GM12878 (cell line): ENCODE data around the gene CADM2. TPM values are rescaled to one million over a fixed set of nuclear protein-coding genes. Genes with fewer than 3 reads are reported as not detected.

Experiments
- ATAC-seq: fragments of 200-7000 bp; cut with Tn5 transposase; 3 replicates; pipeline ENCODE4 v1.9.1; 2020; ENCODE audit warnings: mild to moderate bottlenecking, moderate library complexity
- BruUV-seq: library from RNA; stranded (reverse); fragments of 400-500 nt; replicated peaks from 2 replicates; lab custom pipeline; 2021; lab: Mats Ljungman, UMichigan
- CTCF ChIA-PET: fragments of 300-600 bp; sonication (Branson Sonifier 250); formaldehyde crosslinking; extraction: SDS; loops from one replicate; lab custom pipeline; 2021; ENCODE audit warnings: inconsistent platforms; lab: Yijun Ruan, JAX
- POLR2A ChIA-PET: fragments of 350-600 bp; formaldehyde crosslinking; extraction: SDS; loops from one replicate; lab custom pipeline; 2021; ENCODE audit warnings: inconsistent platforms; lab: Charles Lee
- RAD21 ChIA-PET: fragments of 300-600 bp; sonication (Branson Sonifier 250); formaldehyde crosslinking; loops from one replicate; lab custom pipeline; 2023; ENCODE audit warnings: antibody characterized with exemption; ENCODE audit not compliant: unreplicated experiment; lab: Charles Lee
- SMC1A ChIA-PET: fragments of 300-600 bp; sonication (Branson Sonifier 250); formaldehyde crosslinking; loops from one replicate; lab custom pipeline; 2023; ENCODE audit not compliant: unreplicated experiment, uncharacterized antibody; lab: Charles Lee
- DNase-seq: peaks from one replicate; pipeline ENCODE4 v3.0.0-alpha.2; 2011; ENCODE audit warnings: low read depth, low spot score
- FAIRE-seq: peaks from 3 replicates; lab custom pipeline; 2011; peaks lifted over from hg19 to GRCh38; lab: Jason Lieb, UNC
- H2AFZ ChIP-seq: 2 replicates; pipeline ENCODE4 v1.6.0; 2011; ENCODE audit warnings: low read depth, low read length, control low read depth; ENCODE audit not compliant: control insufficient read depth
- H3K27ac ChIP-seq: 2 replicates; pipeline ENCODE4 v1.5.1; 2011; ENCODE audit warnings: control low read depth; ENCODE audit not compliant: control insufficient read depth, insufficient read depth
- H3K27me3 ChIP-seq, 2 experiments: replicated peaks in 1 of 2; 2 replicates each; pipeline versions ENCODE4 v1.6.0 to v1.6.1; 2011; ENCODE audit warnings: low read length in 1 of 2; ENCODE audit not compliant: control insufficient read depth in 2 of 2, insufficient read depth in 2 of 2
- H3K36me3 ChIP-seq, 2 experiments: 2 replicates each; pipeline ENCODE4 v1.5.1; 2011; ENCODE audit warnings: low read length in 1 of 2; ENCODE audit not compliant: control insufficient read depth in 2 of 2, insufficient read depth in 2 of 2
- H3K4me1 ChIP-seq: 2 replicates; pipeline ENCODE4 v1.6.1; 2011; ENCODE audit warnings: mild to moderate bottlenecking, low read length, moderate library complexity, mixed read lengths; ENCODE audit not compliant: control insufficient read depth, insufficient read depth
- H3K4me2 ChIP-seq: 2 replicates; pipeline ENCODE4 v1.6.0; 2011; ENCODE audit warnings: control low read depth; ENCODE audit not compliant: control insufficient read depth, insufficient read depth
- H3K4me3 ChIP-seq: fragments of 200-600 bp; sonication (generic); 2 replicates; pipeline ENCODE4 v1.5.1; 2016
- H3K79me2 ChIP-seq: 2 replicates; pipeline ENCODE4 v1.6.0; 2011; ENCODE audit warnings: low read length; ENCODE audit not compliant: control insufficient read depth, insufficient read depth
- H3K9ac ChIP-seq: 2 replicates; pipeline ENCODE4 v1.8.0; 2011; ENCODE audit warnings: low read length, control low read depth, mixed read lengths; ENCODE audit not compliant: control insufficient read depth, insufficient read depth
- H3K9me3 ChIP-seq: replicated peaks from 3 replicates; pipeline ENCODE4 v1.5.1; 2011; ENCODE audit warnings: mild to moderate bottlenecking, low read length; ENCODE audit not compliant: control insufficient read depth, insufficient read depth
- H4K20me1 ChIP-seq: 2 replicates; pipeline ENCODE4 v1.6.0; 2011; ENCODE audit not compliant: control insufficient read depth, insufficient read depth
- BMI1 ChIP-seq: fragments of 450-650 bp; IDR thresholded peaks from 2 replicates; pipeline ENCODE4 v1.6.1; 2016; ENCODE audit warnings: mild to moderate bottlenecking, moderate library complexity, borderline replicate concordance
- BRCA1 ChIP-seq: IDR thresholded peaks from 2 replicates; pipeline ENCODE4 v1.6.1; 2011; ENCODE audit warnings: low read depth, low read length, improper control_type of control experiment
- EGR1 ChIP-seq, 2 experiments: IDR thresholded peaks; 1 replicate in 1 of 2; 2 replicates in 1 of 2; pipeline ENCODE4 v1.6.1; 2011 to 2012; ENCODE audit warnings: low read depth in 2 of 2, low read length in 2 of 2, borderline replicate concordance in 1 of 2, mild to moderate bottlenecking in 1 of 2, moderate library complexity in 1 of 2
- ESRRA ChIP-seq: IDR thresholded peaks from 2 replicates; pipeline ENCODE4 v1.6.1; 2012; ENCODE audit warnings: mild to moderate bottlenecking, low read length, improper control_type of control experiment
- ETV6 ChIP-seq, 2 experiments: fragments of 450-650 bp in 1 of 2; IDR thresholded peaks in 1 of 2; conservative IDR thresholded peaks in 1 of 2; 2 replicates each; pipeline ENCODE4 v1.6.1; 2014; ENCODE audit warnings: antibody characterized with exemption in 1 of 2, borderline replicate concordance in 1 of 2, low read depth in 1 of 2, mild to moderate bottlenecking in 1 of 2, moderate library complexity in 1 of 2
- IKZF1 ChIP-seq: fragments of 450-650 bp; conservative IDR thresholded peaks from 2 replicates; pipeline ENCODE4 v1.6.1; 2017; ENCODE audit warnings: antibody characterized with exemption, mild to moderate bottlenecking
- MXI1 ChIP-seq: fragments of 150-350 bp; IDR thresholded peaks from 2 replicates; pipeline ENCODE4 v1.6.1; 2011; ENCODE audit warnings: low read depth, mild to moderate bottlenecking, inconsistent platforms, low read length, improper control_type of control experiment
- MYC ChIP-seq: IDR thresholded peaks from 2 replicates; pipeline ENCODE4 v1.6.1; 2011; ENCODE audit warnings: mild to moderate bottlenecking, low read length, moderate library complexity, inconsistent platforms; ENCODE audit not compliant: insufficient read depth, insufficient replicate concordance, insufficient read length, severe bottlenecking
- POU2F2 ChIP-seq: IDR thresholded peaks from 3 replicates; pipeline ENCODE4 v1.6.1; 2011; ENCODE audit warnings: low read depth, mild to moderate bottlenecking, low read length, borderline replicate concordance
- SMARCA5 ChIP-seq: fragments of 450-650 bp; IDR thresholded peaks from 2 replicates; pipeline ENCODE4 v1.6.1; 2017; ENCODE audit warnings: mild to moderate bottlenecking
- TBL1XR1 ChIP-seq: IDR thresholded peaks from 2 replicates; pipeline ENCODE4 v1.6.1; 2012; ENCODE audit warnings: low read depth, low read length, improper control_type of control experiment
- ZNF207 ChIP-seq: fragments of 450-650 bp; IDR thresholded peaks from 2 replicates; pipeline ENCODE4 v1.6.1; 2014; ENCODE audit warnings: antibody characterized with exemption, mild to moderate bottlenecking, borderline replicate concordance
- ZZZ3 ChIP-seq: IDR thresholded peaks from 2 replicates; pipeline ENCODE4 v1.6.1; 2011; ENCODE audit warnings: low read depth; ENCODE audit not compliant: control insufficient read depth, insufficient read length
- WGBS: methylation state at CpG from one replicate; pipeline ENCODE4 v1.1.6; 2016; ENCODE audit warnings: low lambda C conversion rate; ENCODE audit not compliant: insufficient replicate concordance, insufficient coverage; ENCODE audit errors: missing lambda C conversion rate; 5-methylcytosine and 5-hydroxymethylcytosine counted together
- in situ Hi-C: fragments of 300-500 bp; cut with MboI; formaldehyde crosslinking; loops from 9 replicates; pipeline ENCODE4 v1.14.3; 2018; ENCODE audit warnings: mixed read lengths
- intact Hi-C: fragments of 100-400 bp; cut with micrococcal nuclease; formaldehyde crosslinking; loops from one replicate; pipeline ENCODE4 v1.14.2; 2022; ENCODE audit not compliant: unreplicated experiment
- polyA plus RNA-seq, 11 experiments: library from polyadenylated mRNA; depleted of rRNA in 4 of 11; unstranded in 6 of 11; stranded (reverse) in 5 of 11; fragments of >200 nt; fragmentation: Nextera tagmentation in 4 of 11; fragmentation: Illumina TruSeq in 1 of 11; extraction: Ambion mirVana in 4 of 11; extraction: Trizol in 1 of 11; gene quantifications; 1 replicate in 1 of 11; 2 replicates in 10 of 11; pipeline versions ENCODE4 v1.2.1 to v1.2.3, GENCODE V29; 2011 to 2016; ENCODE audit warnings: inconsistent platforms in 2 of 11, missing spikeins in 2 of 11, low read depth in 1 of 11
- total RNA-seq, 4 experiments: library from RNA; depleted of rRNA in 3 of 4; stranded (reverse); fragments of >200 nt in 3 of 4; fragmentation: Illumina TruSeq in 1 of 4; extraction: Trizol in 1 of 4; gene quantifications; 2 replicates each; pipeline versions ENCODE4 v1.2.1 to v1.2.3, GENCODE V29; 2013 to 2021
- TF ChIP-seq, protein P1 (sequence below): fragments of 150-350 bp; IDR thresholded peaks from 2 replicates; pipeline ENCODE4 v1.6.1; 2016; ENCODE audit warnings: low read depth, low read length
- TF ChIP-seq, protein P2 (sequence below): fragments of 450-650 bp; IDR thresholded peaks from 2 replicates; pipeline ENCODE4 v1.6.1; 2014; ENCODE audit warnings: mild to moderate bottlenecking
- TF ChIP-seq, protein P3 (sequence below): fragments of 450-650 bp; IDR thresholded peaks from 2 replicates; pipeline ENCODE4 v1.6.1; 2017; ENCODE audit warnings: mild to moderate bottlenecking, moderate library complexity

The CADM2 gene
- total and polyA plus RNA-seq, 10 of the 15 experiments (the other 5 are each of a cell fraction or from before 2014, with no cell fraction given), result 0.13 TPM; not detected in 9

DNA sequence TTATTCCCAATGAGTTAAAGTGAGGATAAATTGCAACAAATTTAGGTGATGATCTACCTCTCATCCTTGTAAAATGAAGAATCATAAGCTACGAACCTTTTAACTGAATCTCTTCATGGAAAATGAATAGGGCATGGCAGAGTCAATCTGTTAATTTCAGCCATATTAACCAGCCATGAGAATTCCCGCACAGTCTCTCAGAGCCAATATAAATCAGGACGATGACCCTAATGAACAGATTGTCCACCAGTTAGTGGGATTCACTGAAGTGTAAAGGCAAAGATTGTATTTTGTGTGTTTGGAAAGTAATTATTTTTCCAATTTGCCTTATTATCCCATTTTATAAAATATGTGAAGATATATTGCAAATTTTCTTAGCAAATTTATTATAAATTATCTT, 183.8 kb downstream of the CADM2 start:
- POLR2A ChIA-PET, result no interaction called here
- Histone ChIP-seq H3K9me3 (no peaks in the 10 kb centered on the region), H3K4me2 (no peak overlapping the region), H3K9ac (no peak overlapping the region), H4K20me1 (no peaks in the 10 kb centered on the region), H3K27ac (no peak overlapping the region), H3K4me3 (no peak overlapping the region), H3K36me3 (no peaks in the 10 kb centered on the region), H3K4me1 (no peaks in the 10 kb centered on the region), H3K27me3 (no peaks in the 10 kb centered on the region), H2AFZ (no peak overlapping the region), H3K79me2 (no peaks in the 10 kb centered on the region)
- SMC1A ChIA-PET, result no interaction called here
- CTCF ChIA-PET, result no interaction called here
- RAD21 ChIA-PET, result no interaction called here
- in situ Hi-C loops, result no loop called here
- DNase-seq, result no peak
- TF ChIP-seq, protein P1, sequence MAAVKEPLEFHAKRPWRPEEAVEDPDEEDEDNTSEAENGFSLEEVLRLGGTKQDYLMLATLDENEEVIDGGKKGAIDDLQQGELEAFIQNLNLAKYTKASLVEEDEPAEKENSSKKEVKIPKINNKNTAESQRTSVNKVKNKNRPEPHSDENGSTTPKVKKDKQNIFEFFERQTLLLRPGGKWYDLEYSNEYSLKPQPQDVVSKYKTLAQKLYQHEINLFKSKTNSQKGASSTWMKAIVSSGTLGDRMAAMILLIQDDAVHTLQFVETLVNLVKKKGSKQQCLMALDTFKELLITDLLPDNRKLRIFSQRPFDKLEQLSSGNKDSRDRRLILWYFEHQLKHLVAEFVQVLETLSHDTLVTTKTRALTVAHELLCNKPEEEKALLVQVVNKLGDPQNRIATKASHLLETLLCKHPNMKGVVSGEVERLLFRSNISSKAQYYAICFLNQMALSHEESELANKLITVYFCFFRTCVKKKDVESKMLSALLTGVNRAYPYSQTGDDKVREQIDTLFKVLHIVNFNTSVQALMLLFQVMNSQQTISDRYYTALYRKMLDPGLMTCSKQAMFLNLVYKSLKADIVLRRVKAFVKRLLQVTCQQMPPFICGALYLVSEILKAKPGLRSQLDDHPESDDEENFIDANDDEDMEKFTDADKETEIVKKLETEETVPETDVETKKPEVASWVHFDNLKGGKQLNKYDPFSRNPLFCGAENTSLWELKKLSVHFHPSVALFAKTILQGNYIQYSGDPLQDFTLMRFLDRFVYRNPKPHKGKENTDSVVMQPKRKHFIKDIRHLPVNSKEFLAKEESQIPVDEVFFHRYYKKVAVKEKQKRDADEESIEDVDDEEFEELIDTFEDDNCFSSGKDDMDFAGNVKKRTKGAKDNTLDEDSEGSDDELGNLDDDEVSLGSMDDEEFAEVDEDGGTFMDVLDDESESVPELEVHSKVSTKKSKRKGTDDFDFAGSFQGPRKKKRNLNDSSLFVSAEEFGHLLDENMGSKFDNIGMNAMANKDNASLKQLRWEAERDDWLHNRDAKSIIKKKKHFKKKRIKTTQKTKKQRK, result no peak
- TF ChIP-seq IKZF1 (no peak), BMI1 (no peak), POU2F2 (no peak), MYC (no peak), EGR1 (IDR thresholded peaks at IDR 0.05; ENCODE audit: borderline replicate concordance in 1 of 2, low read depth in 2 of 2, low read length in 2 of 2) (no peak), ESRRA (no peak), MXI1 (no peak), SMARCA5 (no peak), ETV6 (conservative IDR thresholded peaks at IDR 0.05 in 1 of 2, IDR thresholded peaks at IDR 0.05 in 1 of 2; ENCODE audit: borderline replicate concordance in 1 of 2, low read depth in 1 of 2) (no peak), ZZZ3 (no peak), BRCA1 (no peak), ZNF207 (no peak), TBL1XR1 (no peak)
- TF ChIP-seq, protein P2, sequence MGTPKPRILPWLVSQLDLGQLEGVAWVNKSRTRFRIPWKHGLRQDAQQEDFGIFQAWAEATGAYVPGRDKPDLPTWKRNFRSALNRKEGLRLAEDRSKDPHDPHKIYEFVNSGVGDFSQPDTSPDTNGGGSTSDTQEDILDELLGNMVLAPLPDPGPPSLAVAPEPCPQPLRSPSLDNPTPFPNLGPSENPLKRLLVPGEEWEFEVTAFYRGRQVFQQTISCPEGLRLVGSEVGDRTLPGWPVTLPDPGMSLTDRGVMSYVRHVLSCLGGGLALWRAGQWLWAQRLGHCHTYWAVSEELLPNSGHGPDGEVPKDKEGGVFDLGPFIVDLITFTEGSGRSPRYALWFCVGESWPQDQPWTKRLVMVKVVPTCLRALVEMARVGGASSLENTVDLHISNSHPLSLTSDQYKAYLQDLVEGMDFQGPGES, result no peak
- TF ChIP-seq, protein P3, sequence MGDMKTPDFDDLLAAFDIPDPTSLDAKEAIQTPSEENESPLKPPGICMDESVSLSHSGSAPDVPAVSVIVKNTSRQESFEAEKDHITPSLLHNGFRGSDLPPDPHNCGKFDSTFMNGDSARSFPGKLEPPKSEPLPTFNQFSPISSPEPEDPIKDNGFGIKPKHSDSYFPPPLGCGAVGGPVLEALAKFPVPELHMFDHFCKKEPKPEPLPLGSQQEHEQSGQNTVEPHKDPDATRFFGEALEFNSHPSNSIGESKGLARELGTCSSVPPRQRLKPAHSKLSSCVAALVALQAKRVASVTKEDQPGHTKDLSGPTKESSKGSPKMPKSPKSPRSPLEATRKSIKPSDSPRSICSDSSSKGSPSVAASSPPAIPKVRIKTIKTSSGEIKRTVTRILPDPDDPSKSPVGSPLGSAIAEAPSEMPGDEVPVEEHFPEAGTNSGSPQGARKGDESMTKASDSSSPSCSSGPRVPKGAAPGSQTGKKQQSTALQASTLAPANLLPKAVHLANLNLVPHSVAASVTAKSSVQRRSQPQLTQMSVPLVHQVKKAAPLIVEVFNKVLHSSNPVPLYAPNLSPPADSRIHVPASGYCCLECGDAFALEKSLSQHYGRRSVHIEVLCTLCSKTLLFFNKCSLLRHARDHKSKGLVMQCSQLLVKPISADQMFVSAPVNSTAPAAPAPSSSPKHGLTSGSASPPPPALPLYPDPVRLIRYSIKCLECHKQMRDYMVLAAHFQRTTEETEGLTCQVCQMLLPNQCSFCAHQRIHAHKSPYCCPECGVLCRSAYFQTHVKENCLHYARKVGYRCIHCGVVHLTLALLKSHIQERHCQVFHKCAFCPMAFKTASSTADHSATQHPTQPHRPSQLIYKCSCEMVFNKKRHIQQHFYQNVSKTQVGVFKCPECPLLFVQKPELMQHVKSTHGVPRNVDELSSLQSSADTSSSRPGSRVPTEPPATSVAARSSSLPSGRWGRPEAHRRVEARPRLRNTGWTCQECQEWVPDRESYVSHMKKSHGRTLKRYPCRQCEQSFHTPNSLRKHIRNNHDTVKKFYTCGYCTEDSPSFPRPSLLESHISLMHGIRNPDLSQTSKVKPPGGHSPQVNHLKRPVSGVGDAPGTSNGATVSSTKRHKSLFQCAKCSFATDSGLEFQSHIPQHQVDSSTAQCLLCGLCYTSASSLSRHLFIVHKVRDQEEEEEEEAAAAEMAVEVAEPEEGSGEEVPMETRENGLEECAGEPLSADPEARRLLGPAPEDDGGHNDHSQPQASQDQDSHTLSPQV, result no peak
- ATAC-seq, result no peak
- WGBS, result 3% methylated on average over 3 of the region's 3 CpGs
- FAIRE-seq, result no peak
- BruUV-seq, result no TSS peak
- intact Hi-C loops, result no loop called here
